Measurements from ENCODE around the gene RNF167.

The RNF167 gene

DNA sequence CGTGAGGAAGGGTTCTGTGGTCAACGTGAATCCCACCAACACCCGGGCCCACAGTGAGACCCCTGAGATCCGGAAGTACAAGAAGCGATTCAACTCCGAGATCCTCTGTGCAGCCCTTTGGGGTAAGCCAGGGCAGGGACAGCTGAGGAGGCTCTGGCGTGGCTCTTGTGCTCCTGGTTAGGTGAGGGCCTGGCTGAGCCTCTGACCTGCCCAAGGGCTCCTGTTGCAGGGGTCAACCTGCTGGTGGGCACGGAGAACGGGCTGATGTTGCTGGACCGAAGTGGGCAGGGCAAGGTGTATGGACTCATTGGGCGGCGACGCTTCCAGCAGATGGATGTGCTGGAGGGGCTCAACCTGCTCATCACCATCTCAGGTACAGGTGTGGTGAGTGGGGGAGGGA, 44.9 kb upstream of the RNF167 start:
- DNase-seq (ENCODE audit: low read depth): no peak
- no peak overlapping the region for H3K4me3 ChIP-seq (ENCODE audit: low read depth, low read length)
- TF ChIP-seq, protein P1, sequence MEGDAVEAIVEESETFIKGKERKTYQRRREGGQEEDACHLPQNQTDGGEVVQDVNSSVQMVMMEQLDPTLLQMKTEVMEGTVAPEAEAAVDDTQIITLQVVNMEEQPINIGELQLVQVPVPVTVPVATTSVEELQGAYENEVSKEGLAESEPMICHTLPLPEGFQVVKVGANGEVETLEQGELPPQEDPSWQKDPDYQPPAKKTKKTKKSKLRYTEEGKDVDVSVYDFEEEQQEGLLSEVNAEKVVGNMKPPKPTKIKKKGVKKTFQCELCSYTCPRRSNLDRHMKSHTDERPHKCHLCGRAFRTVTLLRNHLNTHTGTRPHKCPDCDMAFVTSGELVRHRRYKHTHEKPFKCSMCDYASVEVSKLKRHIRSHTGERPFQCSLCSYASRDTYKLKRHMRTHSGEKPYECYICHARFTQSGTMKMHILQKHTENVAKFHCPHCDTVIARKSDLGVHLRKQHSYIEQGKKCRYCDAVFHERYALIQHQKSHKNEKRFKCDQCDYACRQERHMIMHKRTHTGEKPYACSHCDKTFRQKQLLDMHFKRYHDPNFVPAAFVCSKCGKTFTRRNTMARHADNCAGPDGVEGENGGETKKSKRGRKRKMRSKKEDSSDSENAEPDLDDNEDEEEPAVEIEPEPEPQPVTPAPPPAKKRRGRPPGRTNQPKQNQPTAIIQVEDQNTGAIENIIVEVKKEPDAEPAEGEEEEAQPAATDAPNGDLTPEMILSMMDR (IDR thresholded peaks at IDR 0.05; ENCODE audit: control insufficient read depth, extremely low read depth, insufficient read depth): no peak

DNA sequence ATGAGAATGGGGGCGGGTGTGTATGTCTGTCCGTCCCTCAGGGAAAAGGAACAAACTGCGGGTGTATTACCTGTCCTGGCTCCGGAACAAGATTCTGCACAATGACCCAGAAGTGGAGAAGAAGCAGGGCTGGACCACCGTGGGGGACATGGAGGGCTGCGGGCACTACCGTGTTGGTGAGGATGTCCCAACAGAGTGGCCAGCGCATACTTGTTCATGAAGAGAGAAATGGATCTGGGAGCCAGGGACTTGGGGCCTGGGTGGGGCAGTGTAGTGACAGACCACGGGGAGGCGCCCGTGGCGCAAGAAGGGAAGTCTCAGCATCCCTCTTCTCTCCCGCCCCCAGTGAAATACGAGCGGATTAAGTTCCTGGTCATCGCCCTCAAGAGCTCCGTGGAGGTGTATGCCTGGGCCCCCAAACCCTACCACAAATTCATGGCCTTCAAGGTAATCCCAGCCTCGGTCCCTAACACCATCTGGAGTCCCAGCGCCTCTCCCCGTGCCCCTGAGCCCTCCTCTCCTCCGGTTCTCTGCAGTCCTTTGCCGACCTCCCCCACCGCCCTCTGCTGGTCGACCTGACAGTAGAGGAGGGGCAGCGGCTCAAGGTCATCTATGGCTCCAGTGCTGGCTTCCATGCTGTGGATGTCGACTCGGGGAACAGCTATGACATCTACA, 44.3 kb upstream of the RNF167 start:
- DNase-seq (ENCODE audit: low read depth): no peak

DNA sequence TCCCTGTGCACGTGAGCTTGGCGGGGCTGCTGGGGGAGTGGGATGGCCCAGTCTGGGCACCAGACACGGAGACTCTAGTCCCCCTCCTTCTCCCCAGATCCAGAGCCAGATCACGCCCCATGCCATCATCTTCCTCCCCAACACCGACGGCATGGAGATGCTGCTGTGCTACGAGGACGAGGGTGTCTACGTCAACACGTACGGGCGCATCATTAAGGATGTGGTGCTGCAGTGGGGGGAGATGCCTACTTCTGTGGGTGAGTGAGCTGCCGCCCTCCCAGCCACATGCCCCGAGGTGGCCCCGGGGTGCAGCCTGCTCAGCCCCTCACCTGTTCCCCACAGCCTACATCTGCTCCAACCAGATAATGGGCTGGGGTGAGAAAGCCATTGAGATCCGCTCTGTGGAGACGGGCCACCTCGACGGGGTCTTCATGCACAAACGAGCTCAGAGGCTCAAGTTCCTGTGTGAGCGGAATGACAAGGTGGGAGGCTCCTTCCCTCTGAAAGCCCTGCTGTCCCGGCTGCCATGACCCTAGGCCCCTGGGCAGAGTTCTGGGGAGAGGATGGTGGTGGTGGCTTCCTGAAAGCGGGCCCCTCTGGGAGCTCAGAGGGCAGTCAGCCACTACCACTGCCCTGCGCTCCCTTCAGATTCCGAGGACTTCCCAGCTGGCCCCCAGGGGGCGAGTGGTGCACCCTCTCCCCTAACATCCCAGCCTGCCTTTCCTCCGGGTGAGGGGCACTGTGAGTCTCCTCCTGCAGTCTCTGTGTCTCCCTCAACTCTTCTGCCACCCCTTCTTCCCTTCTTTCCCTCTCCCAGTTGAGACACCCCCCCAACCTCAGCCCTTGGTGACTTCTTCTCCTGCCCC, 43.5 kb upstream of the RNF167 start:
- TF ChIP-seq, protein P1 (IDR thresholded peaks at IDR 0.05; ENCODE audit: control insufficient read depth, extremely low read depth, insufficient read depth): no peak
- DNase-seq (ENCODE audit: low read depth): no peak
- no peak overlapping the region for H3K4me3 ChIP-seq (ENCODE audit: low read depth, low read length)

More for the DNA sequence above, 44.3 kb upstream of the RNF167 start:
- TF ChIP-seq, protein P1 (IDR thresholded peaks at IDR 0.05; ENCODE audit: control insufficient read depth, extremely low read depth, insufficient read depth): no peak
- H3K4me3 ChIP-seq (ENCODE audit: low read depth, low read length): no peak overlapping the region

DNA sequence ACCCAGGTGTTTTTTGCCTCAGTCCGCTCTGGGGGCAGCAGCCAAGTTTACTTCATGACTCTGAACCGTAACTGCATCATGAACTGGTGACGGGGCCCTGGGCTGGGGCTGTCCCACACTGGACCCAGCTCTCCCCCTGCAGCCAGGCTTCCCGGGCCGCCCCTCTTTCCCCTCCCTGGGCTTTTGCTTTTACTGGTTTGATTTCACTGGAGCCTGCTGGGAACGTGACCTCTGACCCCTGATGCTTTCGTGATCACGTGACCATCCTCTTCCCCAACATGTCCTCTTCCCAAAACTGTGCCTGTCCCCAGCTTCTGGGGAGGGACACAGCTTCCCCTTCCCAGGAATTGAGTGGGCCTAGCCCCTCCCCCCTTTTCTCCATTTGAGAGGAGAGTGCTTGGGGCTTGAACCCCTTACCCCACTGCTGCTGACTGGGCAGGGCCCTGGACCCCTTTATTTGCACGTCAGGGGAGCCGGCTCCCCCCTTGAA, 42.8 kb upstream of the RNF167 start:
- DNase-seq (ENCODE audit: low read depth): no peak
- TF ChIP-seq, protein P1 (IDR thresholded peaks at IDR 0.05; ENCODE audit: control insufficient read depth, extremely low read depth, insufficient read depth): no peak
- H3K4me3 ChIP-seq (ENCODE audit: low read depth, low read length): no peak overlapping the region

DNA sequence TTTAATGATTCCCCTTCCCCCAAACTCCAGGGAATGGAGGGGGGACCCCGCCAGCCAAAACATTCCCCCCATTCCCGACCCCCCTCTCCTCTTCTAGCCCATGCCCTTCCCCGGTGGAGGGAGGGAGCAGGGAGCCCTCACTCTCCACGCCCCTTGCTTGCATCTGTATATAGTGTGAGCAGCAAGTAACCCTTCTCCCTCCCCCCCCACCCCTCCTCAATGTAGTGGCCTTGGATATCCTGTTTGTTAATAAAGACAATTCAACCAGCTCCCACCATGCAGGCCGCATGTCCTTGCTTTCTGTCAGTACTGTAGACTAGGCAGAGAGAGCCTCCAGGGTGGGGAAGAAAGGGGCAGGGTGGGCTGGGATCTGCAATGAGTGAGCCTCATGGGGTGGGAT, 42.3 kb upstream of the RNF167 start:
- DNase-seq (ENCODE audit: low read depth): no peak
- TF ChIP-seq, protein P1 (IDR thresholded peaks at IDR 0.05; ENCODE audit: control insufficient read depth, extremely low read depth, insufficient read depth): no peak
- H3K4me3 ChIP-seq (ENCODE audit: low read depth, low read length): no peak overlapping the region

DNA sequence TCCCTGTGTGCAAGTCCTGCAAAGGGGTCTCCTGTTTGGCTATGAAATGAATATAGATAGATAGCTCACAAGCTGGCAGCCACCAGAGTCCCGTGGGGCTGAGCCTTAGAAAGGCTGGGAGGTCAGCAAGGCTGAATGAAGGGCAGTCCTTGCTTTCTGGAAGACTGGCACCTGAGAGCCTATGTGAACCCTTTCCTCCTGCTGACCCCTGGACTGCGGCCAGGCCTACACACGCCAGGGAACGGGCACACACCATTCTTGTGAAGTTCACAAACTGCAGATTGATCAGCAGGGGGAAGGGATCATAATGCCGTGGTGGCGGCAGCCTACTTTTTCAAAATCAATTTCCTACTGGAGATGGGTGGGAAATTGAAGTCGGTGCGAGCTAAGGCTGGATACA, 41.7 kb upstream of the RNF167 start:
- no peak for DNase-seq (ENCODE audit: low read depth)
- H3K4me3 ChIP-seq (ENCODE audit: low read depth, low read length): no peak overlapping the region
- TF ChIP-seq, protein P1 (IDR thresholded peaks at IDR 0.05; ENCODE audit: control insufficient read depth, extremely low read depth, insufficient read depth): no peak

All from LNCaP clone FGC (cell line).